ENCODE results near the gene ASRGL1. TPM values are rescaled to one million over a fixed set of nuclear protein-coding genes. Genes with fewer than 3 reads are reported as not detected.

Gene ASRGL1
- polyA plus RNA-seq, 1 of the 3 experiments (the other 2 are of a cell fraction) = 4.3 TPM

DNA sequence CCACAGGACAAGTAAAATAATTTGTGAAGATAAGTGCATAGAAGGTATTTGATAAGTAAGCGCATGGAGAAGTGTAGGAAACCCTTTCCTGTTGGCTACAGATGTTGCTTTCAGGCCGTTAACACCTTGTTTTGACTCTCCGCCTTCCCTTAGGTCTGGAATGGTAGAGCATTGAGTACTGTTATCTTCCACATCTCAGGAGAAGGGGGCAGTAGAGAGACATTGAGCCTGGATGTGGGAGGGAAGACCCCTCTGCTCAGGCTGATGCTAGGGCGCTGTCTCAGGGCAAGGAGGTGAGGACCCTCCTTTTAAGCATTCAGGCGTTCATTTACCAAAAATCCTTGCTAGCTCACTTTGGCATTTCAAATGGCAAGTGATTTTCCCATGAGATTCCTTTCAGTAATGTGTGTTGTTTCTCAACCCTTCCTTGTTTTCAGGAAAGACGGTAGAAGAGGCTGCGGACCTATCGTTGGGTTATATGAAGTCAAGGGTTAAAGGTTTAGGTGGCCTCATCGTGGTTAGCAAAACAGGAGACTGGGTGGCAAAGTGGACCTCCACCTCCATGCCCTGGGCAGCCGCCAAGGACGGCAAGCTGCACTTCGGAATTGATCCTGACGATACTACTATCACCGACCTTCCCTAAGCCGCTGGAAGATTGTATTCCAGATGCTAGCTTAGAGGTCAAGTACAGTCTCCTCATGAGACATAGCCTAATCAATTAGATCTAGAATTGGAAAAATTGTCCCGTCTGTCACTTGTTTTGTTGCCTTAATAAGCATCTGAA, 54.6 kb downstream of the ASRGL1 start:
- Histone ChIP-seq H3K36me3 (replicated peaks in 1 of 2; ENCODE audit: control insufficient read depth in 1 of 2, insufficient read depth in 2 of 2, low read length in 1 of 2) (no peaks in the 10 kb centered on the region), H2AFZ (ENCODE audit: low read depth) (no peak overlapping the region), H3K79me2 (ENCODE audit: insufficient read depth) (no peaks in the 10 kb centered on the region), H3K27ac (ENCODE audit: low read depth in 2 of 2, low read length in 1 of 2) (no peak overlapping the region), H3K4me1 (ENCODE audit: control insufficient read depth in 1 of 2, insufficient read depth in 2 of 2, low read depth in 1 of 2, low read length in 1 of 2) (peaks cover 0 to 17% of the 10 kb centered on the region in 2 experiments; a peak in 1 of 4 replicates), H3K4me2 (no peak overlapping the region), H3K9me3 (no peaks in the 10 kb centered on the region), H4K20me1 (ENCODE audit: insufficient read depth) (no peaks in the 10 kb centered on the region), H3F3A (replicated peaks; ENCODE audit: insufficient read depth) (no peaks in the 10 kb centered on the region), H3K9ac (no peak overlapping the region), H3K4me3 (ENCODE audit: low read depth in 2 of 2, low read length in 1 of 2) (no peak overlapping the region), H3K27me3 (ENCODE audit: insufficient read depth) (no peaks in the 10 kb centered on the region), H3K9me2 (no peaks in the 10 kb centered on the region)
- WGBS (ENCODE audit: low lambda C conversion rate) = 84% methylated on average over 16 of the region's 16 CpGs
- CTCF ChIA-PET = interaction anchor here (1.5 to 8.5 kb wide), 4 partner anchors 9 to 150 kb away, joined by 5 to 195 read pairs (median 6); no protein-coding TSS in a partner anchor
- TF ChIP-seq GATA2 (CRISPR knock-in tag; IDR thresholded peaks at IDR 0.05) = 0 out of 2 replicates have a peak, but pooled peaks have one; percentile 14
- TF ChIP-seq, protein P1, sequence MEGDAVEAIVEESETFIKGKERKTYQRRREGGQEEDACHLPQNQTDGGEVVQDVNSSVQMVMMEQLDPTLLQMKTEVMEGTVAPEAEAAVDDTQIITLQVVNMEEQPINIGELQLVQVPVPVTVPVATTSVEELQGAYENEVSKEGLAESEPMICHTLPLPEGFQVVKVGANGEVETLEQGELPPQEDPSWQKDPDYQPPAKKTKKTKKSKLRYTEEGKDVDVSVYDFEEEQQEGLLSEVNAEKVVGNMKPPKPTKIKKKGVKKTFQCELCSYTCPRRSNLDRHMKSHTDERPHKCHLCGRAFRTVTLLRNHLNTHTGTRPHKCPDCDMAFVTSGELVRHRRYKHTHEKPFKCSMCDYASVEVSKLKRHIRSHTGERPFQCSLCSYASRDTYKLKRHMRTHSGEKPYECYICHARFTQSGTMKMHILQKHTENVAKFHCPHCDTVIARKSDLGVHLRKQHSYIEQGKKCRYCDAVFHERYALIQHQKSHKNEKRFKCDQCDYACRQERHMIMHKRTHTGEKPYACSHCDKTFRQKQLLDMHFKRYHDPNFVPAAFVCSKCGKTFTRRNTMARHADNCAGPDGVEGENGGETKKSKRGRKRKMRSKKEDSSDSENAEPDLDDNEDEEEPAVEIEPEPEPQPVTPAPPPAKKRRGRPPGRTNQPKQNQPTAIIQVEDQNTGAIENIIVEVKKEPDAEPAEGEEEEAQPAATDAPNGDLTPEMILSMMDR (IDR thresholded peaks at IDR 0.05) = peak; percentile 26; the same call in 1 of the 2 replicates
- no peak for TF ChIP-seq REST (IDR thresholded peaks at IDR 0.05; ENCODE audit: low read depth, low read length)
- POLR2A ChIA-PET = no interaction called here
- no peak for DNase-seq

DNA sequence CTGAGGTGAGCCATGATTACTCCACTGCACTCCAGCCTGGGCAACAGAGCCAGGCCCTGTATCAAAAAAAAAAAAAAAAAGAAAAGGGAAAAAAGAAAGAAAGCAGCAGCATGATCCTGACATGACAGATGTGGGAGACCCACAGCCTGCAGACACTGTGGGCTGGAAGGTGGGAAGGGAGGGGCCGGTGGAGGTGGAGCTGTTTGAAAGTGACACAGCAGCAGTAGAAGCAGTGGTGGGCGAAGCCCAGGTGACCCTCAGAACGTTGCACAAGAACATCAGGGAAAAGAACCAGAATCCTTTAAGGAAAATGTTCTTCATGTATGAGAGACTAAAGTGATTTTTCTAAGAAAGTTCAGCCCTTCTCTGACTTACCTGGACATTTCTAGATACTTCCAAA, 55.3 kb downstream of the ASRGL1 start:
- Histone ChIP-seq H3K4me2 (no peak overlapping the region), H3K9me3 (no peaks in the 10 kb centered on the region), H3K27me3 (ENCODE audit: insufficient read depth) (no peaks in the 10 kb centered on the region), H3F3A (replicated peaks; ENCODE audit: insufficient read depth) (no peaks in the 10 kb centered on the region), H3K79me2 (ENCODE audit: insufficient read depth) (no peaks in the 10 kb centered on the region), H3K9ac (no peak overlapping the region), H3K4me3 (ENCODE audit: low read depth in 2 of 2, low read length in 1 of 2) (no peak overlapping the region), H2AFZ (ENCODE audit: low read depth) (no peak overlapping the region), H3K27ac (ENCODE audit: low read depth in 2 of 2, low read length in 1 of 2) (no peak overlapping the region), H3K4me1 (ENCODE audit: control insufficient read depth in 1 of 2, insufficient read depth in 2 of 2, low read depth in 1 of 2, low read length in 1 of 2) (peaks cover 0 to 17% of the 10 kb centered on the region in 2 experiments; a peak in 1 of 4 replicates), H3K9me2 (no peaks in the 10 kb centered on the region), H4K20me1 (ENCODE audit: insufficient read depth) (no peaks in the 10 kb centered on the region), H3K36me3 (replicated peaks in 1 of 2; ENCODE audit: control insufficient read depth in 1 of 2, insufficient read depth in 2 of 2, low read length in 1 of 2) (no peaks in the 10 kb centered on the region)
- POLR2A ChIA-PET = no interaction called here
- WGBS (ENCODE audit: low lambda C conversion rate) = 79% methylated on average over 3 of the region's 3 CpGs
- TF ChIP-seq NFIC (IDR thresholded peaks at IDR 0.05; ENCODE audit: borderline replicate concordance) (no peak), TAF1 (IDR thresholded peaks at IDR 0.05; ENCODE audit: borderline replicate concordance, low read depth, low read length) (no peak), RAD21 (IDR thresholded peaks at IDR 0.05; ENCODE audit: low read length) (no peak), EP300 (IDR thresholded peaks at IDR 0.05; ENCODE audit: borderline replicate concordance in 1 of 2, low read depth in 1 of 2, low read length in 1 of 2) (no peak)
- TF ChIP-seq, protein P1 (IDR thresholded peaks at IDR 0.05) = no peak
- no peak for DNase-seq
- CTCF ChIA-PET = interaction anchor here (0.8 to 8.5 kb wide), 9 partner anchors 8 to 166 kb away, joined by 3 to 195 read pairs (median 5); no protein-coding TSS in a partner anchor
